HG03565 (cell line): ENCODE data around the gene PAX7.

Source experiments
- ATAC-seq: cut with Tn5 transposase; IDR thresholded peaks from one replicate; pipeline ENCODE4 v1.9.1; 2021; ENCODE audit warnings: mild to moderate bottlenecking, moderate library complexity; ENCODE audit not compliant: unreplicated experiment

Gene PAX7

GRCh38 chr1:18697541-18697940 is 66.9 kb downstream of the PAX7 start:
- no peak for ATAC-seq

DNA sequence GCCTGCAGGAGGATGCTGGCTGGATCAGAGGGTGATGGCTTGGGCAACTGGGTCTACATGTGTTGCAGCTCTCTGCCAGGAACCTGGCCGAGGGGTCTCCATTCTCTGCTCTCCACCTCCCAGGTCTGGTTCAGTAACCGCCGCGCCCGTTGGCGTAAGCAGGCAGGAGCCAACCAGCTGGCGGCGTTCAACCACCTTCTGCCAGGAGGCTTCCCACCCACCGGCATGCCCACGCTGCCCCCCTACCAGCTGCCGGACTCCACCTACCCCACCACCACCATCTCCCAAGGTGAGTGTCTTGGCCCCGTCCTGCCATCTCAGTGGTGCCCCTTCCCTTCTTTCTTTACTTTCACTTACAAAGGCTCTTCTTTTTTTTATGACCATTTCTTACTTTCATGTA is 69.9 kb downstream of the PAX7 start:
- no peak for ATAC-seq

DNA sequence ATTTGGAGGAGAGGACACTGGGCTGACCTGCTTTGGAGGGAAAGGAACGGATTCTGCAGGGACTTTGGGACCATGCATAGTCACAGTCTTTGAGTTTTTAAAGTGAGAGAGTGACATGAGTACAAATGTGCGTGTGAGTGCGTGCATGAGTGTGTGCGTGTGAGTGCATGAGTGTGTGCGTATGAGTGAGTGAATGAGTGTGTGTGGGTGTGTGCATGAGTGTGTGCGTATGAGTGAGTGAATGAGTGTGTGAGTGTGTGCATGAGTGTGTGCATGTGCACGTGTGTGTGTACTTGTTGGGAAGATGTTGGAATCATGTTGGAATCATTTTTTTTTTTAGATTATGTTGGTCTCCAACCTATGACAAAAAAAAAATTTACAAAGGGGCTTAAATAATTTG is 70.5 kb downstream of the PAX7 start:
- no peak for ATAC-seq

GRCh38 chr1:18703041-18703621 is 72.5 kb downstream of the PAX7 start:
- no peak for ATAC-seq

DNA sequence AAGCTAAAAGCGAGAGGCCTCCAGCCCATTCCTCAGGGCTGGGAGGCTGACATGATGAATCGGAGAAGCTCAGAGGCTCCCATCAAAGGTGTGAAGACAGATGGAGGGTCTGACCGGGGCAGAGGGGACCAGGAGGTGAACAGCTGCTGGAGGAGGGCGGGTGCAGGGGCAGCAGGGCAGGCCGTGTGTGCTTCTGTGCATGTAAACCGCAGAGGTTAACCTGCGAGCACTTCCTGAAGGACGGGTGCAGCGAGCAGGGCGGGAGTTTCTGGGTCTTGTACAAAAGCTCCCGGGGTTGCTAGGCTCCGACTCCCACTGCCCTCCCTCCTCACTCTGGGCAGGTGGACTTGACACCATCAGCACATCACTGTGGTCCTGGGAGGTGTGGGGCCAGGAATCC is 75.2 kb downstream of the PAX7 start:
- ATAC-seq, result no peak

DNA sequence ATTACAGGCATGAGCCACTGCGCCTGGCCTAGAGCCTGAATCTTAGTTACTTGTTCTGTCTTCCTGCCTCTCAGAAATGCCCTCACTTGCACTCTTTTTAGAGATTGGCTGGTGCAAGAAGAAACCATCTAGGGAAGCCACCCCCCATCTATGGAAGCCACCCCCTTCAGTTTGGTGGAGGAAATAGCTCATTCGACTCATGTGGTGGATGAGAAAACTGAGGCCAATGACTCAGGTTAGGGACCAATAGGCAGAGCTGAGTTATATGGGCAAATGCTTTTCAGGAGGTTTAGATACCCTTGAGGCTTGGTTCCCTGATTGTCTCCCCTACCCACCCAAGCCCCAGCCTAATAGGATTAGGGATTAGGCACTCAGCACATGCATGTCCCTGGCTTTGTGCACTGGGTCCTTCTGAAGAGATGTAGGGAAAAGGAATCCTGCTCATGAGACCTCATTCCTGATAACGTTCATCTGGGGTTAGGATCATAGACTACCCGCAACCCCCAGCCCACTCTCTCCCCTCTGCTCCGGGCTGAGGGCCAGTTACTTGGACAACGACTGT is 77.1 kb downstream of the PAX7 start:
- ATAC-seq, result no peak

- ATAC-seq, result no peak
These were observed 79.4 kb downstream of the PAX7 start for GRCh38 chr1:18710002-18710401.

- no peak for ATAC-seq
These were observed 80.4 kb downstream of the PAX7 start for GRCh38 chr1:18711003-18711402.

DNA sequence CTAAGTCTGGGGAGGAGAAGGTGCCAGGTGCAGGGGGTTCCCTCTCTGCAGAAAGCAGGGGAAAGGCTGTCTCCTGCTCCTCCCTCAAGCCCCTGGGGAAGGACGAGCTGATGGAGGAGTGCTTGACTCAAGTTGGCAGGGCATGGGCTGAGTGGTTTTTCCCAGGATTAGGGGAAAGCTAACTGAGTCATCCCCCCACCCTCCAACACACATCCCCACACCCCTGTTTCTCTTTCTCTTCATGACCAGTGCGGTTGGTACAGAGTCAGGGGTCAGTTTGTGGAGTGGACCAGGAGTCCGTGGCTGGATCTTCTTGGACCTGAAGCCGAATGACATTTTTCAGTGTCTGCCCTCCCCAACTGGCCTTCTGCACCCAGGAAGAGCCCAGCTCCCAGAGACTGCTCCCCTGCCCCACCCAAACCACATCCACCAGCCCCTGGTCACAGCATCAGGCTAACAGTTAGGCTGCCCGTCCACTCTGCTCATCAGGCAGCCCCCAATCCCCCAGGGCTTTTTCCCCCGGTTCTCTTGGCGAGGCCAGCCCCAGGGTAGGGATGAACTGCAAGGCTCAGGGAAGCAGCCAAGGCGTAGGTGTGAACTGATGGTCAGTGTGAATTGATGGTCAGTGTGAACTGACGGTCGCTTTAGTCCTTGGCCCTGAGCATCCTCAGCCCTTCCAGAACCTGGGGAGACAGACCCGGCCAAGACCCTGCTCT is 81.0 kb downstream of the PAX7 start:
- no peak for ATAC-seq

DNA sequence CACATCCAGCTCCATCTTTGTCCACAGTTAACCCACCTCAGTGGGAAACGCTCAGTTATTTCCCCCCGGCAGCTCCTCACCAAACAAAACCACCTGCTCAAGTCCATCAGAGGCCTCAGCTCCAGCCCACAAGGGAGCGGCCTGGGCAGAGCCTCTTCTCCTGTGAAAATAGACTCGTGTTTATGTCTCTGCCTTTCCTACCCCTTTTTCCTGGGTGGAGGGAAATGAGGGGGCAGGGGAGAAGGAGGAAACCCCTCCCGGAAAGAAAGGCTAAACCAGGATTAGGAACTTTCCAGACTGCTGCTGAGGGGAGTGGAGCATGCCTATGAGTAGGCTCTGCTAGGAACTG is 81.6 kb downstream of the PAX7 start:
- ATAC-seq, result no peak

DNA sequence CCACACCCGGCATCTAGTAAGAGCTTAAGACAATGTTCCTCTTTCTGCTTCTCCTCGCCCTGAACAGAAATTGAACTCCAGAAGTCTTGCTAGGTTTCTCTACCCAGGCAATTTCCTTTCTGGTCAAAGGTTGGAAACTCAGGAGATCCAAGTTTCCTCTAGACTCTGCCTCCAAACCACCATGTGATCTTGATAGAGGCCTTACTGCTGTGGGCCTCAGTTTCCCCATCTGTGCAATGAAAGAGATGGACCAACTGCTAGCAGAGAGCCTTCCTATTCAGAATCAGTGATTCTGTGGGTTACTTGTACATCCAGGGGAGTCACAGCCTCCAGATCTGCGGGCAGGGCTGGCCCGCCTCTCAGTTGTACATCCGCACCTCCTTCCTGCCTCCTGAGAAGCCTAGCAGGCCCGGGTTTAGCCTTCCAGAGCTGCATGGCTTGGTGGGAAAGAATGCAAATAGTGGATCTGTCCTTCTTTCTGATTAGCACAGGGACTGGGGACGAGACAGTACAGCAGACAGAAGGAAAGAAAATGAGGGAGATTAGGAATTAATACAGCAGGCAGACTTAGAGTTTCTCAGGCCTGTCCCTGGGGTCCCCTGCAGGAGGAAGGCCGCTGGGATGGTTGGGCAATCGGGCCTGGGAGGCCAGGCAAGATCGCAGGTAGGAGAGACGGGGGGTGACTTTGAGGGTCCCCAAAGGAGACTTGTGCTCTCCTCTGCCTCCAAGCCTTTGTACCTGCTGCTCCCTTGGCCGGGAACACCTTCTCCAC is 83.9 kb downstream of the PAX7 start:
- no peak for ATAC-seq

DNA sequence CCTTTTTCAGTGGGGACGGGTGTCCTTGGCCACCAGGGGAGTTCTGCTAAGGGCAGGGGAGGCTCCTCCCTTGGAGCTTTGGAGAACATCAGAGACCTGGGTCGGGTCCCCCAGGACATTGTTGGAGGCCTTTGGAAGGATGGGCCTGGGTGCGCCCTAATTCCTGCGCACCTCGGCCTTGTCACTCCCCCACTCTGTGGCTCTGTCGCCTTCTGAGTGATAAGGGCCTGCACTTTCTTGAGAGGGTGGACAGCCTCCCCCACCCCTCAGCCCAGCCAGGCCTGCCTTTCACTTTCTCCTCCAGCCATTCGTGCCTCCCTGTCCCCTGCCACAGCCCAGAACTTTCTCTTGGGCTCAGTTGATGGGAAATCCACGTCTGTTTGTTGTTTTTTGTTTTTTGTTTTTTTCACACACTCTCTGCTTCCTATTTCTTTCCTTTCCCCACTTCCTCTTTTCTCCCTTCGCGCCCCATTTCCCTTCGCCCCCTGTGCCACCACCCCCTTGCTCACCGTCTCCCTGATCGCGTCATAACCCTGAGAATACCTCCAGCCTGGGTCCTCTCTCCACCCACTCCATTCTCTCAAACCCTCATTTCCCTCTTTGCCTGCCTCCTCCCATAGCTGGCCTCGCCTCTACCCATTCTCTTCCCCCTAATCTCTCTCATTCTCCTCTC is 85.6 kb downstream of the PAX7 start:
- ATAC-seq, result no peak

DNA sequence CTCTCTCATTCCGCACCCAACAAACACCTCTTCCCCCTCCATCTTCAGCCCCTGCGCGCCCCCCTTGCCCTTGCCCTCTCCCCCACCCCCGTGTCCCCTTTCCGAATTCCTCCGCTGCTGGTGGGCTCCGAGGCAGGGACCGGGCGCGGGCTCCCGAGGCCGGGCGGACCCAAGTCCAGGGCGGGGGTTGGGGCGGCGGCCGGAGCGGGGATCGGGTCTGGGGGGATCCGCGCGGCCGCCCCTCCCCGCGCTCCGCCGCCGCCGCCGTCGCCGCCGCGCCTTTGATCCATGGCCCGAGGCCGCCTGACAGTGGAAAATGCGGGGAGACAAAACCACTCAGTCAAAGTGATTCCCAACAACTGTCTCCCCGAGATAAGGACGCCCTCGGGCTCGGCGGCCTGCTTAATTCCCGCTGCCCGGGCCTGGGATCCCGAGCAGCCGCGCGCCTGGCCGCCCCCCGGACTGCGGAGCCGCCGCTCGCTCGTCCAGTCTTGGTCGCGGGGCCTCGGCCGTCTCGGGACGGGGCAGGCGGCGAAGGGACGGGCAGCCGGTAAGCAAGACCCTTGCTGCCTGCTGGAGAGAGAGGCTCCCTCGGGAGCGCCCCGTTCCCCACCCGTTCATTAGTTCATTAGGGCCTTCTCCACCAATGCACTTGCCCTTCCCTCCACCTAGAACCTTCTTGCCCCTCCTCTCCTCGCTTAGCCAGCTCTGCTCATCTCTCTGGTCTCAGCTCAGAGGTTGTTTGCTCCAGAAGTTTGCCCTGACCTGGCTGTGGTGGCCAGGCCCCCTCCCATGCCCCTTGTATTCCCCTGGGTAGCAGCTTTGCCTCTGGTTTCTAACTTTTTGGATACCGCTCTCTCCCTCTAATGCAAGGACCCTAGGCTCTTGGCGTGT is 86.4 kb downstream of the PAX7 start:
- ATAC-seq, result no peak

- no peak for ATAC-seq
These were observed 89.3 kb downstream of the PAX7 start for GRCh38 chr1:18719786-18720451.

- ATAC-seq, result no peak
These were observed 90.4 kb downstream of the PAX7 start for GRCh38 chr1:18721041-18721440.

GRCh38 chr1:18721776-18722175 is 91.1 kb downstream of the PAX7 start:
- no peak for ATAC-seq

DNA sequence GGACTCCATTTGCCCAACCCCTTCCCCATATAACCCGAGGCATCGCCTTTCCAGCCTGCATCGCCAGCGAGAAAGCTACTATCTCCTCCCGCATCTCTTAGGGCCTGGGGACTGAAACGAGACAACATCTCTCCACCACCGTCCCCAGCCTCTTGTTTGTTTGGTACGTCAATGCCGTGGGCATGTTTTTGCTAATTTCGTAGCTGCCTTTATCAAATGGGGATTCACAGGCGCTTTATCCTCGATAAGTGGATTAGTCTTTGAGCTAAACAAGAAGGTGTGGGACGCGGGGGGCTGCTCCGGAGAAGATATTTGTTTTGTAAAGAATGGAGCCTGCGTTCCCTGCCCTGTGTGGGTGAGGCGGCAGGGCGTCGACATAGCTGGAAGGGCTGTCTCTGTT is 91.6 kb downstream of the PAX7 start:
- ATAC-seq, result no peak

DNA sequence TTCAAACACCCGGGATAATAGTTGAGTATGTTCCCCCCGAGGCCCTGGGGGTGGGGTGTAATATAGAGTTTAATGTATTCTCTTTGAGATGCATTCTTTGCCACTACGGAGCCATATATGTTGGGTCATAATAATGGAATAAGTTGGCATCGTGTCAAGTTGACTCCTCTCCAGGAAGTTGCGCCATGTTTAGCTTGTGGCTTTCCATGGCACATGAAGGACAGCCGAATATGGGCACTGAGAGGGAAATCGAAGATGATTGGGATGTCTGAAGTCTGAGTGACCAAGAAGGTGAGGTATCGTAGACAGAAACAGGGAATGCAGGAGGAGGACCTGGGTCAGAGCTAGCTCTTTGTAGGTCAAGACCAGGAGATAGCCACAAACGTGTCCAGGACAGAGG is 92.6 kb downstream of the PAX7 start:
- no peak for ATAC-seq

GRCh38 chr1:18723701-18724411 is 93.2 kb downstream of the PAX7 start:
- ATAC-seq, result no peak
